Pancreas (tissue), 10 donors: ENCODE data around the gene HLCS. TPM values are rescaled to one million over a fixed set of nuclear protein-coding genes. Genes with fewer than 3 reads are reported as not detected.

Source experiments
- ATAC-seq, 4 donors: fragments of 200-7000 bp; cut with Tn5 transposase; one replicate each; pipeline versions ENCODE4 v1.8.0 to v1.9.1; 2020; ENCODE audit warnings: mild to moderate bottlenecking in 4 of 4, moderate library complexity in 4 of 4
- DNase-seq, 6 donors: peaks; one replicate each; pipeline ENCODE4 v3.0.0-alpha.2; 2020
- FAIRE-seq: peaks from 2 replicates; lab custom pipeline; 2012; peaks lifted over from hg19 to GRCh38; lab: Jason Lieb, UNC
- H3K27ac ChIP-seq, 4 donors: fragments of 200-600 bp; sonication (generic); 1 replicate in 3 of 4; 2 replicates in 1 of 4; pipeline versions ENCODE4 v1.5.0 to v1.8.0; 2020
- H3K27me3 ChIP-seq, 4 donors: fragments of 200-600 bp; one replicate each; pipeline ENCODE4 v1.8.0; 2021
- H3K36me3 ChIP-seq, 3 donors: fragments of 200-600 bp; sonication (generic) in 1 of 3; one replicate each; pipeline versions ENCODE4 v1.5.0 to v1.8.0; 2020 to 2021
- H3K4me1 ChIP-seq, 3 donors: fragments of 200-600 bp; one replicate each; pipeline ENCODE4 v1.8.0; 2021
- H3K4me3 ChIP-seq, 4 donors: fragments of 200-600 bp; sonication (generic) in 2 of 4; one replicate each; pipeline versions ENCODE4 v1.5.0 to v1.8.0; 2020 to 2021
- H3K9me3 ChIP-seq, 4 donors: fragments of 200-600 bp; one replicate each; pipeline ENCODE4 v1.8.0; 2021
- WGBS, 2 donors: extraction: QIAGEN DNeasy Blood & Tissue Kit; methylation state at CpG; one replicate each; pipeline ENCODE4 v1.1.7; 2013; 5-methylcytosine and 5-hydroxymethylcytosine counted together
- intact Hi-C, 3 donors: fragments of 100-400 bp; cut with DNase I; formaldehyde crosslinking; loops; one replicate each; pipeline versions ENCODE4 v1.11.1 to v1.14.2; 2022
- polyA plus RNA-seq, 2 donors: library from polyadenylated mRNA; stranded (reverse); fragments of 200-250 nt; gene quantifications; one replicate each; pipeline ENCODE4 v1.2.3, GENCODE V29; 2013
- total RNA-seq, 6 donors: library from RNA; stranded (reverse); fragmentation: NEBNext Ultra II Directional in 4 of 6; extraction: Animal tissue kit (Norgen Biotek cat#: 25700) in 4 of 6; gene quantifications; one replicate each; pipeline versions ENCODE4 v1.2.1 to v1.2.4, GENCODE V29; 2021 to 2023
- TF ChIP-seq, protein P1 (sequence below), 4 donors: fragments of 200-600 bp; sonication (generic) in 3 of 4; IDR thresholded peaks; one replicate each; pipeline versions ENCODE4 v1.5.0 to v1.8.0; 2021; ENCODE audit warnings: antibody characterized with exemption in 4 of 4
- donor health status: healthy with polysubstance abuse.
- donor health status: DM: no; HTN: no; CAD: no; lungs with moderate emphysema.
- donor health status: DM: no; HTN: no; CAD: no.
- donor health status: control.
- donor health status: control.
- donor health status: Bipolar disorder and iron deficiency.
- donor health status: DM: yes; HTN: yes; CAD: no.
- donor health status: DM: no; HTN: no; CAD: no.
- donor health status: DM: no; HTN: no; CAD: no.
- donor health status: DM: yes; HTN: yes; CAD: no.

HLCS gene
- total and polyA plus RNA-seq, 8 donors = 5.5 to 14.0 (median 11.9) TPM

GRCh38 chr21:36709030-36709867 lies 257.2 kb downstream of the HLCS start:
- TF ChIP-seq, protein P1, sequence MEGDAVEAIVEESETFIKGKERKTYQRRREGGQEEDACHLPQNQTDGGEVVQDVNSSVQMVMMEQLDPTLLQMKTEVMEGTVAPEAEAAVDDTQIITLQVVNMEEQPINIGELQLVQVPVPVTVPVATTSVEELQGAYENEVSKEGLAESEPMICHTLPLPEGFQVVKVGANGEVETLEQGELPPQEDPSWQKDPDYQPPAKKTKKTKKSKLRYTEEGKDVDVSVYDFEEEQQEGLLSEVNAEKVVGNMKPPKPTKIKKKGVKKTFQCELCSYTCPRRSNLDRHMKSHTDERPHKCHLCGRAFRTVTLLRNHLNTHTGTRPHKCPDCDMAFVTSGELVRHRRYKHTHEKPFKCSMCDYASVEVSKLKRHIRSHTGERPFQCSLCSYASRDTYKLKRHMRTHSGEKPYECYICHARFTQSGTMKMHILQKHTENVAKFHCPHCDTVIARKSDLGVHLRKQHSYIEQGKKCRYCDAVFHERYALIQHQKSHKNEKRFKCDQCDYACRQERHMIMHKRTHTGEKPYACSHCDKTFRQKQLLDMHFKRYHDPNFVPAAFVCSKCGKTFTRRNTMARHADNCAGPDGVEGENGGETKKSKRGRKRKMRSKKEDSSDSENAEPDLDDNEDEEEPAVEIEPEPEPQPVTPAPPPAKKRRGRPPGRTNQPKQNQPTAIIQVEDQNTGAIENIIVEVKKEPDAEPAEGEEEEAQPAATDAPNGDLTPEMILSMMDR (IDR thresholded peaks at IDR 0.05) = no peak
- DNase-seq (no peak), FAIRE-seq (no peak), ATAC-seq (peak in 3 of 4 donors; percentile 12 to 53 (median 47))
- peaks cover 6 to 11% (median 6%) of the 10 kb centered on the region in 3 donors for H3K4me1 ChIP-seq
- H3K27ac ChIP-seq = no peak overlapping the region
- H3K9me3 ChIP-seq = no peaks in the 10 kb centered on the region
- no peaks in the 10 kb centered on the region for H3K36me3 ChIP-seq
- WGBS, 2 donors = 4 to 5% methylated on average over 40 to 55 of the region's 55 CpGs
- intact Hi-C loops = no loop called here
- H3K27me3 ChIP-seq = peaks cover 9 to 85% (median 30%) of the 10 kb centered on the region in 4 donors
- peak overlapping the region in 3 of 4 donors; percentile 3 to 39 (median 21) for H3K4me3 ChIP-seq

DNA sequence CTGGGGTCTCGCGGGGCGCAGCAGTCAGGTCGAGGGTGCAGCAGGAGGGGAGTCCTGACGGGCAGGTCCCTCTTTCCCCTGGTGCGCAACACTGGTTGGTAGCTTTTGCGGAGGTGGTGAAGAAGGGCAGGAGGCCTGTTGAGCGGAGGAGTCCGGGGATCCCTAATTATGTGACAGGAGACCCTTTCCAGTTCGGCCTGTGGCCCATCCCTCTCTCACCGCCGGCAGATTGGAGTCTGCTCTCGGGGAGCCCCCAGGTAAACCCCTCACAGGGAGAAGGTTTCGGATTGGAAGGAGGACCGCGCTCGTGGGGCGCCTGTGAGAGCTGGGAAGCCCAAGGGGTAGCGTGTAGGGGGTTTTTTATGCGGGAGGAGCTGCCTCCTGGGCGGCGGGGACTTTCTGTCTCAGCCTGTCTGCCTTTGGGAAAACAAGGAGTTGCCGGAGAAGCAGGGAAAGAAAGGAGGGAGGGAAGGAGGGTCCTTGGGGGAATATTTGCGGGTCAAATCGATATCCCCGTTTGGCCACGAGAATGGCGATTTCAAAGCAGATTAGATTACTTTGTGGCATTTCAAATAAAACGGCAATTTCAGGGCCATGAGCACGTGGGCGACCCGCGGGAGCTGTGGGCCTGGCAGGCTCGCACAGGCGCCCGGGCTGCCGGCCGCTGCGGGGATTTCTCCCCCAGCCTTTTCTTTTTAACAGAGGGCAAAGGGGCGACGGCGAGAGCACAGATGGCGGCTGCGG lies 258.0 kb downstream of the HLCS start:
- 4 to 6% methylated on average over 42 to 44 of the region's 44 CpGs for WGBS, 2 donors
- no peak overlapping the region for H3K27ac ChIP-seq

DNA sequence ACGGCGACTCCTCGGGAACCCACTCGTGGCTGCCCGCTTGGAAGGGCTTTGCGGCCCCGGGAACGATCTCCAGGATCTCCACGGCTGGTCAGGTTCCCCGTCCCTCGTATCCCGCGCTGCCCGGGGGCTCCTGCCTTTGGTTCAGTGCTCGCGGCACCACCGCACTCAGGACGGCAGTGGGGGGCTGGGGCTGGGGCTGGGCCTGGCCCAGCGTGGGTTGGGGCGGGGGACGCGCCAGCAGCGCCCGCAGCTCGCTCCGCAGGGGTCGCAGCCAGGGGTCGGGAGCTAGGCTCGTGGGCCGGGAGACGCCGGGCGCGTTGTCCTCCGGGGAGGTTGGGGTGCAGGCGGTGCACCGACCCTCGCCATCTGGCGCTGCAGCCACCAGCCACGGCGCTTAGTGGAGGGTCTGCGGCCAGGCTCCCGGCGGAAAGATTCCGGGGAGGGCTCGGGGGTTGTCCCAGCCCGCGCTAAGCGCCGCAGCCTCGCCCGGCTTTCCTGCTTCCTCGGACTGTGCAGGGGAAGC lies 258.6 kb downstream of the HLCS start:
- H3K4me3 ChIP-seq = peak overlapping the region in 1 of 4 donors; percentile 39
- 4 to 6% methylated on average over 44 to 53 of the region's 53 CpGs for WGBS, 2 donors
- ATAC-seq (no peak), FAIRE-seq (no peak), DNase-seq (peak in 1 of 6 donors; percentile 54)
- H3K4me1 ChIP-seq = peaks cover 6 to 11% (median 6%) of the 10 kb centered on the region in 3 donors
- H3K9me3 ChIP-seq = no peaks in the 10 kb centered on the region
- peaks cover 9 to 74% (median 30%) of the 10 kb centered on the region in 4 donors for H3K27me3 ChIP-seq
- H3K27ac ChIP-seq = no peak overlapping the region
- intact Hi-C loops = no loop called here
- no peaks in the 10 kb centered on the region for H3K36me3 ChIP-seq
- TF ChIP-seq, protein P1 (IDR thresholded peaks at IDR 0.05) = no peak

More for the DNA sequence above, 258.0 kb downstream of the HLCS start:
- TF ChIP-seq, protein P1 (IDR thresholded peaks at IDR 0.05) = no peak
- Histone ChIP-seq H3K27me3 (peaks cover 9 to 80% (median 28%) of the 10 kb centered on the region in 4 donors), H3K4me3 (peak overlapping the region in 3 of 4 donors; percentile 3 to 39 (median 21)), H3K4me1 (peaks cover 6 to 11% (median 6%) of the 10 kb centered on the region in 3 donors), H3K36me3 (no peaks in the 10 kb centered on the region), H3K9me3 (no peaks in the 10 kb centered on the region)
- intact Hi-C loops = no loop called here
- DNase-seq = no peak
- no peak for FAIRE-seq
- ATAC-seq = peak in 3 of 4 donors; percentile 16 to 33 (median 30)

DNA sequence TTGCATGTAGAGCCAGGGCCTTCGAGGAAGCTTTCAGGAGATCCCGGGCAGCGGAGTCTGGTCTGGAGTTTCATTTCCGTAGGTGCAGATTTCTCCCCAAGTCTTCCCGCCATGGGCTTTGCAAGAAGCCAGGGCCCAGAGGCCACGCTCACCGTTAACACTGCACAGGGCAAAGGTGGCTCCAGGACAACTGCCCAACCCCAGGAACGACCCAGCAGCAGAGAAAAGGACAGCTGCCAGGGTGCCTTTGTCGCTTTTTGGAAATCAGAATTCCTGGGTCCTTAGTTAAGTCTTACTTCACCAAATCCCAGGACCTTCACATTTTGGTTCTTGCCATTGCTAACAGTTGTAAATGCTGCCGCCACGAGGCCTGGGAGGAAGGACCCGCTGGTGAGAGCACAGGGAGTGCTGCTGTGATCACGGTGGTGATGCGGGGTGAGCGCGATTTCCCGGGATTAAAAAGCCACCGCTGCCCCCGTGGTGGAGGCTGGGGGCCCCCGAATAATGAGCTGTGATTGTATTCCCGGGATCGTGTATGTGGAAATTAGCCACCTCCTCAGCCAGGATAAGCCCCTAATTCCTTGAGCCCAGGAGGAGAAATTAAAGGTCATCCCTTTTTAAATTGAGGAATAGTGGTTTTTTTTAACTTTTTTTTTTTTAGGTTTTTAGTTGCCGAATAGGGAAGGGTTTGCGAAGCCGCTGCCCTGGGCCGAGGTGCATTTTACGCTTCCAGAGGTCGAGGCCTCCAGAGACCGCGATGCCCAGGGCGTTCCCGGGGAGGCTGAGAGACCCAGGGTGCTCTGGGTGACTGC lies 259.3 kb downstream of the HLCS start:
- no peaks in the 10 kb centered on the region for H3K9me3 ChIP-seq
- no peak overlapping the region for H3K27ac ChIP-seq
- intact Hi-C loops = no loop called here
- DNase-seq (no peak), FAIRE-seq (no peak), ATAC-seq (no peak)
- H3K4me1 ChIP-seq = peaks cover 6 to 11% (median 6%) of the 10 kb centered on the region in 3 donors
- TF ChIP-seq, protein P1 (IDR thresholded peaks at IDR 0.05) = no peak
- H3K36me3 ChIP-seq = no peaks in the 10 kb centered on the region
- H3K4me3 ChIP-seq = no peak overlapping the region
- H3K27me3 ChIP-seq = peaks cover 9 to 77% (median 30%) of the 10 kb centered on the region in 4 donors
- WGBS, 2 donors = 24 to 25% methylated on average over 32 of the region's 32 CpGs
